HG02623 (cell line): ENCODE data around the gene PTCH1.
A peak's percentile ranks its signal among the peaks of the same experiment; 100 is the strongest.

Experiments used
- ATAC-seq: cut with Tn5 transposase; IDR thresholded peaks from one replicate; pipeline ENCODE4 v1.9.1; 2021; ENCODE audit warnings: moderate library complexity; ENCODE audit not compliant: unreplicated experiment

The PTCH1 gene

DNA sequence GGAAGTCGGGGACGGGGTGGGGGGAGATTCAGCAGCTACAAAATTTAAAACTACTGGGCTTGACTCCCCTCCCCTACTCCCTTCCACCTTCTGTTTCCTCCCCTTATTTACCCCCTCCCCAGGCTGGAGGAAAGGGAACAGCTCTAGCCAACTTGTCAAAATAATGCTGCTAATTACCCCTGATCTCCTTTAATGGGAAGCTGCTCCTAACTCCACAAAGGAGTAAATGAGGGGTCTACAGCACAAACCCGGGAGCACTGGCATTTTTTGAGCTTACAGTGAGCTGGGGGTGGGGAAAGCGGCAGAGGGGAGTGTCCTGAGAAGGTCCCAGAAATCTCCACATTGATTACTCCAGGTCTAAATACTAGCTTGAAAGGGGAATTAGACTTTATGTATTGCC lies 3.1 kb downstream of the PTCH1 start:
- ATAC-seq: no peak

- ATAC-seq: no peak
These were observed 4.1 kb downstream of the PTCH1 start for GRCh38 chr9:95512709-95513095.

- ATAC-seq: no peak
These were observed 4.6 kb downstream of the PTCH1 start for GRCh38 chr9:95511952-95512708.

GRCh38 chr9:95511616-95511931 lies 5.2 kb downstream of the PTCH1 start:
- ATAC-seq: no peak

- peak; percentile 32 for ATAC-seq
These were observed 5.8 kb downstream of the PTCH1 start for GRCh38 chr9:95510709-95511615.

DNA sequence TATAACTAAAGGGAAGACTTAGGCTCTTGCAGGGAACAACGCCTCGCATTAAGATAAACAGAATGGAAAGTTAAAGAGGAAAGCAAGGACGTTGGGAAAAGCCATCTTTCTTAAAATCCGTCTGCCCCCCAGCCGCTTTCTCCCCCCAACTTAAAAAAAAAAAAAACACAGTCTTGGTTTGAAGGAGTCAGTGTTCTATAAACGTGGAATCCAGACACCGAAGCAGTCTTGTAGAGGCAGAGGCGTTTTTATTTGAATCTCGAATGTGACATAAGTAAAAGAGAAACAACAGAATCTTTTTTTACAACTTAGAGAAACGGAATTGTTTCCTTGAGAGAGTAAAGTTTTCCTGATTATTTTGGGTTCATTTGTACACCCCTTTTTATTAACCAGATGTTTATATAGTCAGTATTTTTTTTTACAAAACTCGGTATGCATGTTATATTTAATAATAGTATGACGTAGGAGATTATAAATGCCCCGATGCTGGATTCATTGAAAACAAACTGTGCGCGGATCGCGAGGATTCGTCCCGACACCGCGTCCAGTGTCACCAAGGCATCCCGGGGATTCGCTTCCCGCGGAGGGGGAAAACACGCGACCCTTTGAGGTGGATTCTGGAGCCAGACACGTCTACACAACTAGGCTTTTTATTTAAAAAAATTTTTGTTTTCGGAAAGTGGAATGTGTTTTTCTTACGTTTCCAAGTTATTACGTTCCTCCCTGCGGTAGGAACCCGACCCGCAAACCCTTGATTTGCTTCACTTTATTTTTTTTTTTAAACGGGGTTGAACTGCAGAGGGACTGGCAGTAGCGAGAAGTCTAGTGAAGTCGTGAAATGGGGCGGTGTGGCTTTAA lies 6.7 kb downstream of the PTCH1 start:
- no peak for ATAC-seq

- ATAC-seq: no peak
These were observed 7.6 kb downstream of the PTCH1 start for GRCh38 chr9:95508968-95509850.

- ATAC-seq: no peak
These were observed 8.4 kb downstream of the PTCH1 start for GRCh38 chr9:95508242-95508967.

- no peak for ATAC-seq
These were observed 9.1 kb downstream of the PTCH1 start for GRCh38 chr9:95507464-95508241.

DNA sequence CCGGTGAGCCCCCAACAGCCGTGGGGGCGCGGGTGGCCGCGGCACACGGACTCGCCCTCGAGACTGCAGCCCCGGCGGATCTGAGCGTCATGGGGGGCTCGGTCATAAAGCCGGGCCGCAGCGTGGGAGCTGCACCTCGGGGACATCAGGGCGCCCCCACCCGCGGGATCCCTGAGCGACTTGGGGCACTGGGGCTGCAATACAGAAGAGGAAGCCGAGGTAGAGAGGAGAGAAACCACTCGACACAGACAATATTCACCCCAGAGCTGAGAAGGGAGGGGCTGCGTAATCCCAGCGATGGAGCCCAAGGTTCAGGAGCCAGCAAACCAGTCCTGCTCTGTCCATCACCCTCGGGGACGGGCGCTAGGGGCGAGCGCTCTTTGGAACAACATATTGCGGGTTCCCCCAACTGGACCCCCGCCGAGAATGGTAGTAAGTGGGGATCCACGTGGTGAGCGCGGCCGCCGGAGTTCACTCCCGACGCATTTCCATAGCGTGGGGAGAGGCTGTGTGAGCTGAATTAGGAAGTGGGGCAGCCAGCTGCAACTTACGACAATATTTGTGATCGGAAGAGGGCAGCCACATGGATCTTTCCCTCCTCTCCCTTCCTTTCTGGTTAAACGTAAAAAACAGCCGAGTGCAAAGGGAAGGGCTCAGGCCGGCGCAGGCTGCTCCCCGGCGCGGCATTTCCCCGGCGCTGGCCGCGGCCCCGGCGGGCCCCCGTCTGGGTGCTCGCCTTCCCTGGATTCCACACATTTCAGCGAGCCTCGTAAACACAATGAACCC lies 9.9 kb downstream of the PTCH1 start:
- ATAC-seq: peak; percentile 4

- peak; percentile 12 for ATAC-seq
These were observed 10.4 kb downstream of the PTCH1 start for GRCh38 chr9:95506428-95506677.

- peak; percentile 25 for ATAC-seq
These were observed 10.9 kb downstream of the PTCH1 start for GRCh38 chr9:95505717-95506427.

- no peak for ATAC-seq
These were observed 11.6 kb downstream of the PTCH1 start for GRCh38 chr9:95505072-95505716.

DNA sequence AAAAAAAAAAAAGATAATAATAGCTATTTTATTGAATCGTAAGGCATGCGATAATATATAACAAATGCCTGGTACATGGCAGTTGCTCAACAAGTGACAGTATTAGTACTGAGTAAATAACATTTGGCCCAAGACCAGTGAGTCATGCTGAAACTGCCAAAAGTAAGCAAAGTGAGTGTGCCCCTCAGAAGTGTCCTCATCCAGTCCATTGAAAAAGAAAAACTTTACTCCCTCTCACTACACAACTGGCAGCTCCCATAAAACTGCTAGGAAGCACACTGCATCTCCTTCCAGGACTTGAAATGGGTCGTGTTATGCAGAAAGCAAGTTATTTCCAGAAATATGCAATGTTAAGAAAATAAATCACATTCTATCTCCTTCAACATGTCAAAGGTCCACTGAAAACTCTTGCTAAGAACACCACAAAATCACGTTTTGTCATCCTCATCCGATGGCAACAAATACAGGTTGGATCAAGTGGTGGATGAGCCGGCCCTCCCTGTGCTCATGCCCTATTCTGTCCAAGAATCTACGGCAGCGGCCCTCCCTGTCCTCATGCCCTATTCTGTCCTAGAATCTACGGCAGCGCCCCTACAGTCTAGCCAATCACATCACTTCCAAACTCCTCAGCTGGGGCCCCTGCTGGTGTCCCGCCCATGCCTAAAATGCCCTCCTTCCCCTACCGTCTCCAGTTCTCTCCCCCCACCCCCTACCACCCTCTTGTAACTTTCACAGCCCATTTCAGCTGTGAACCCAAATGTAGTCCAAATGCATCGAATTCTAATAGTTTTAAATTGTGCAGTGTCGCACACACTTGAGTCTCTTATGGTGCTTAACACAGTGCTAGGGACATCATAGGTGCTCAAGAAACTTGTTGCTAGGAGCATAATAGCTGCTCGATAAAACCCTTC lies 12.5 kb downstream of the PTCH1 start:
- ATAC-seq: no peak

GRCh38 chr9:95503369-95503768 lies 13.4 kb downstream of the PTCH1 start:
- no peak for ATAC-seq

GRCh38 chr9:95502248-95502647 lies 14.5 kb downstream of the PTCH1 start:
- ATAC-seq: no peak
